GM23338 (cell line): ENCODE measurements around the gene LILRB5.
"Not testable (repeated sequence)": the region's sequence is repeated elsewhere in the genome, so short reads cannot be mapped to it uniquely, and the experiment has no call there.

ENCODE experiments used
- CREB1 ChIP-seq: fragments of 250-450 bp; sonication (Bioruptor Pico); IDR thresholded peaks from 2 replicates; pipeline ENCODE4 v1.5.0; 2020; ENCODE audit warnings: low read depth, mild to moderate bottlenecking, moderate library complexity
- CTCF ChIP-seq, 2 experiments: fragments of 200-600 bp in 1 of 2; sonication (generic) in 1 of 2; conservative IDR thresholded peaks; 2 replicates each; pipeline versions ENCODE4 v1.5.1 to v1.6.1; 2016 to 2017; ENCODE audit warnings: antibody characterized with exemption in 2 of 2, low read depth in 2 of 2, mild to moderate bottlenecking in 2 of 2, moderate library complexity in 1 of 2
- EZH2 ChIP-seq: fragments of 200-600 bp; sonication (generic); IDR thresholded peaks from one replicate; pipeline ENCODE4 v1.8.0; 2017; ENCODE audit warnings: antibody characterized with exemption, mild to moderate bottlenecking, low read depth; ENCODE audit not compliant: unreplicated experiment
- POLR2AphosphoS5 ChIP-seq: IDR thresholded peaks from 2 replicates; pipeline ENCODE4 v1.6.1; 2016; ENCODE audit warnings: antibody characterized with exemption, low read depth
- ZNF331 ChIP-seq: fragments of 250-450 bp; sonication (Bioruptor Pico); IDR thresholded peaks from 2 replicates; pipeline ENCODE4 v1.5.0; 2020; ENCODE audit warnings: low read depth, mild to moderate bottlenecking, moderate library complexity

- TF ChIP-seq CTCF (conservative IDR thresholded peaks at IDR 0.05; ENCODE audit: low read depth in 2 of 2); CREB1 (CRISPR knock-in tag); ZNF331 (CRISPR knock-in tag); POLR2AphosphoS5; EZH2: not testable (repeated sequence)
Measured at GRCh38 chr19:54277111-54277615, 20.1 kb upstream of the LILRB5 start.
